Measurements from ENCODE around the gene KCNAB2.
"Not testable (repeated sequence)": the region's sequence is repeated elsewhere in the genome, so short reads cannot be mapped to it uniquely, and the experiment has no call there.

KCNAB2 gene

DNA sequence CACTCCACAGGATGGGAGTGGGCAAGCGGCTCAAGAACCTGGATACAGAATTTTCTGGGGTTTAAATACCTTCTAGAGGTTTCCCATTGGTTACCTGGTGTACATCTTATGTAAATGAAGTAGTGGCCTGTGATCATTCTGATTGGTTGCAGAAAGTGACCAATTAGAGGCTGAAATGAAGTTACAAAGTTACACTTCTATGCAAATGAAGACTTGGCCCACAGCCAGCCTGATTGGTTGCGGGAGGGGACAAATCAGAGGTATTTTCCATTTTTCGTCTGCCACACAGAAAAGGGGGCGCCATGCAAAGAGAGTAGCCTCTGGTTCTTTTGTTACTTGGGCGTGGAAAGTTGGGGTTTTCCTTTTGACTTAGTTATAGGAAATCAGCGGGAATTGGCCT, 8.9 kb downstream of the KCNAB2 start:
- no peak for DNase-seq (ENCODE audit: low read depth, low spot score)

DNA sequence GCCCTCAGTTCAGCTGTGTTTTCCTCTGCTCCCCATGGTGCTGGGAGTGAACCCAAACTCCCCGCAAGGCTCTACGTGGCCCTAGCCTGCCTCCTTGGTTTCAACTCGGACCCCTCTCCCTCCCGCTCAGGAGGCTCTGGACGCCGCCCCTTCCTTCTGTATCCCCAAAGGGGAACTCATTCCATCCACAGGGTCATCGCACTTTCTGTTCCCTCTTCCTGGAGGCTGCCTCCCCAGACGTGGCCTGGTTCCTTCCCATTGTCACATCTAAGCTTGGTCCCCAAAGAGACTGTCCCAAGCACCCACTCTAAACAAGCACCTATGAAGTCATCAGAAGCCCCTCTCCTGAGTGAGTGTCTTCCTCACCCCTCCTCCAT, 10.9 kb downstream of the KCNAB2 start:
- no peak for DNase-seq (ENCODE audit: low read depth, low spot score)

DNA sequence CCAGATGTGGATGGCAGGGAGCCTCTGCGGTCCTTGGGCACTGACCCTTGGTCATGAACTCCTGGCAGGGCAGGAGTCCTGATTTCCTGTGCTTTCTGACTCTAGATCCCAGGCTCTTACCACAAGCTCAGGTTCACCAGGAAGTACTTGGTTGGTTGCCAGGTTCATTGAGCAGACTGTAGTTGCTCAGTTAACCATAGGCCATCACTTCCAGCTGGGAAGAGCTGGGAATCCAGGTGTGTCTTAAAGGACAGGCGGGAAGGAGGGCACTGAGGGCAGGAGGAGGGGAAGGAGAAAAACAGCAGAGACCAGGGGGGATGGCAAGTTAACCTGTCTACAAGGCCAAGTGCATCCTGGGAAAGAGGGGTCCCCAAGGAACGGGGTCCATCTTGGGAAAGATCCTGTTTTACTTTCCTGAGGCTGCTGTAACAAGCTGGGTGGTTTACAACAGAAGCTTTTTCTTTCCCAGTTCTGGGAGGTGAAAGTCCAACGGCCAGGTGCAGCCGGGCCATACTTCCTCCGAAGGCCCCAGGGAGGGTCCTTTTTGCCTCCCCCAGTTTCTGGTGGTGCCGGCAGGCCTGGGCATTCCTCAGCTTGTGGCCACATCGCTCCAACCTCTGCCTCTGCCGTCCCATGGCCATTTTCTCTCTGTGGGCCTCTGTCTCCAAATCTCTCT, 11.6 kb downstream of the KCNAB2 start:
- DNase-seq (ENCODE audit: low read depth, low spot score), result no peak

DNA sequence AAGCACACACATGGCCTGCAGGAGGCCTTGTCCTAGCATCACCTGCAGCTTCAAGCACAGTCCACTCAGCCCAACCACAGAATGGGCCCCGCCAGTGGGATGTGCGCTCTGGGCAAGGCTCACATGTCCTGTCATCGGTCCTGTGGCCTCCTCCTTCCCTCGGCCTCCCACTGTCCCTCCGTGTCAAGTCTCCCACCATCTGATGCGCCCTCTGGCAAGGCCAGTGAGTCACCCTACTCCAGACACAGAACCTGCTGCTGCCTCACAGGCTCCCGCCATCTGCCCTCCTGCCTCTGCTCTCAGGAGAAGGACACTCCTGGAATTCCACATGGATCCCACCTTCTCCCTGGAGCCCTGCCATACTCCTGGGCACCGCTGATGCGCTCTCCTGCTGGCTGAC, 14.2 kb downstream of the KCNAB2 start:
- DNase-seq (ENCODE audit: low read depth, low spot score), result no peak

DNA sequence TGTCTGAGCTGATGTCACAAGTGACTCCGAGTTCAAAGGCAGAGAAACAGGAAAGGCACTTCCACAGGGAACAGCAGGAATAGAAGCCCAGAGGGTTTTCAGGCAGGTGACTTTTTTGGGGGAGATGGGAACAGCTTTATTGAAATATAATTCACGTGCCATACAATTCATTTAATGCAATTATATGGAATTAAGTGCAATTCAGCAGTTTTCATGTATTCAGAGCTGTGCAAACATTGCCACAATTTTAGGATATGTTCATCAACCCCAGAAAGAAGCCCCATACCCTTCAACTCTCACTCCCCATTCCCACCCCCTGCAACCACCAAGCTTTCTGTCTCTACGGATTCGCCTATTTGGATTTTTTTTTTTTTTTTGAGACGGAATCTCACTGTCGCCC, 17.0 kb downstream of the KCNAB2 start:
- DNase-seq (ENCODE audit: low read depth, low spot score), result no peak

DNA sequence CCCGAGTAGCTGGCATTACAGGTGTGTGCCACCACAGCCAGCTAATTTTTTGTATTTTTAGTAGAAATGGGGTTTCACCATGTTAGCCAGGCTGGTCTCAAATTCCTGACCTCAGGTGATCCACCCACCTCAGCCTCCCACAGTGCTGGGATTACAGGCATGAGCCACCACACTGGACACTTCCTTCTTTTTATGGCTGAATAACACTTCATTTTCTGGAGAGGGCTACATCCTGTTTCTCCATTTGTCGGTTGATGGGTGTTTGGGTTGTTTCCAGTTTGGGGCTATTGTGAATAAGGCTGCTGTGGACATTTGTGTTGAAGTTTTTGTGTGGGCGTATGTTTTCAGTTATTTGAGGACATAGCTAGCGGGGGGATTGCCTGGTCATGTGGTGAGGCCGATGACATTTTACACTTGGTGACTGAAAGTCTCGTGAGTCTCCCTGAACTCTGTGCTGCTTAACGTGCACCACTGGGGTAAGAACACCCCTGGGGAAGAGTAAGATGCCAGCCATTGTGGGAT, 17.9 kb downstream of the KCNAB2 start:
- not testable (repeated sequence) for DNase-seq (ENCODE audit: low read depth, low spot score)

DNA sequence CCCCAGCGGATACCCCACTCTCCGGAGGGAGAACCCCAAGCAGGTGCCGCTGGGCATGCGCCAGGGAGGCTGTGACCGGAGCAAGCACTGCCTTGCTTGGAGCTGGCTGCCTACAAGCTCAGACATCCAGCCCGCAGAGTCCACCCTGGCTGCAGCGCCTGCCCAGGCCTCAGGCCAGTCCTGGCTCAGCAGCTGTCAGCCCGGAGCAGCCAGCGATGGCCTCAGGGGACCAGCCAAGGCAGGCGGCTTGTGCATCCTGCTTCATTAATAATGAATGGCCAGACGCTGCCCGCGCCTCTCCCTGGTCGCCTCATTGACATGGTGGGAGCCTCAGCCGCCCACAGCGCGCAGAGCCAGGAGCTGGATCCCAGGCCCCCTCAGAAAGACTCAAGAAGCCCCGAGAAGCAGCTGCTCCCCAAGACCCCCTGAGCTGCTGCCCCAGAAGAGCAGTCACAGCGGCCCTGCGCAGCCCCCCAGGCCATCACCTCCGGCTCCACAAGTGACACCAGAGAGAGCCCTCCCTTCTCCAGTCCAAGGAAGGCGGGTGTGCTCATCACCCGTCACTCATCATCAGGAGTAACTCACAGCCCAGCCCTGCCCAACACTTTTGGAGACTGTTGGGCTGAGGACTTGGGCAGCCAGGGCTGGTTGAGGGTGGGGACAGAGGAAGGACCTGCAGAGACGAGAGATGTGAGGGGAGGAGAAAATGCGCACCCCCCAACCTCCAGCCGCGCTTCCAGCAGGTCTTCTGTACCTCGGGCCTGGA, 19.6 kb downstream of the KCNAB2 start:
- no peak for DNase-seq (ENCODE audit: low read depth, low spot score)

DNA sequence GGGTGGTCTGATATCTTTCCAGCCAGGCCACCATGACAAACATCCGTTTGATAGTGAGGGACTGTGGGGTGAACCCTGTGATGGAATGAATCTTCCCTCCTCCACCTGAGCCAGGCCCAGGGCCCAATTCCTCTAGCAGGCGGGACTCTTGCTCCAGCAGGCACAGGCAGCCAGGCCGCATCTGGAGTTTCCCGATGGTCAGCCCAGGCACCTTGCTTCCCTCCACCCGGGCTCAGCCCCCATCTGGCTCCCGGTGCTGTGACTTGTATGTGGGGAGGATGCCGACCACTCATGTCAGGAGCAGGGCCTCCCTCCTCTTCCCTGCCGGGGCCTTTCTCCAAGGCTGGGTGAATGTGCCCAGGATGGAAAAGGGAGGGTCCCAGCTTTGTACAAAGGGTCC, 21.0 kb downstream of the KCNAB2 start:
- DNase-seq (ENCODE audit: low read depth, low spot score), result no peak

DNA sequence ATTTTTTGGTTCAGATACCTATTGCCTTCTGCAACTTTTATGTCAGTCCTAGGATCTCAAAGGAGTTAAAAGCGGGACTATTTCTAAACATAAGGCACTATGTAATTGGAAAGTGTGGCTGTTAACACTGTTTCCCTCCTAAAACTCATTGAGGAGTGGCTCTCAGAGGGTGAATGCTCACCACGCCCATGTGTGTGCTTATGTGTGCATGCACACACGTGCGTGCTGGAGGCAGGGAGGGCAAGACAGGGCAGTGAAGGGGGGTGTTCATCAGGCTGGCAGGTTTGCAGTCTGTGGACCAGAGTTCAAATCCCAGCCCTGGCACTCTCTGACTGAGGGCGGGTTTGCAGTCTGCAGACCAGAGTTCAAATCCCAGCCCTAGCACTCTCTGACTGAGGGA, 22.4 kb downstream of the KCNAB2 start:
- DNase-seq (ENCODE audit: low read depth, low spot score), result no peak

DNA sequence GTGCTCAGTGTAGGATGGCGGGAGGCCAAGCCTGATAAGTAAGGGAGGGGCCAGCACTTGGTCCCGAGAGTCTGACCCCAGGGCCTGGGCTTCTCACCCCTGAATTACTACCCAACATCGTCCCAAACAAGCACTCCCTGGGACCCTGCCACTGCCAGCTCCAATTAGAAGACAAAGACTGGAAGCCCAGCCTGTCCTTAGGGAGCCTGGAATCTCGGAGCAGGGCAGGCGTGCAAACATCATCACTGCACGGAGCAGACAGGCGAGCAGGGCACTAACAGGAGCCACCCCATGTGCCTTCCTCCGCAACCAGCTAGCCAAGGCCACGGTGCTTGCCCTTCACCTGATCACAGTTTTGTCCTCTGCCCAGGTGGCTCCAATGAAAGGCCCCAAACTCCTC, 23.2 kb downstream of the KCNAB2 start:
- DNase-seq (ENCODE audit: low read depth, low spot score), result no peak

DNA sequence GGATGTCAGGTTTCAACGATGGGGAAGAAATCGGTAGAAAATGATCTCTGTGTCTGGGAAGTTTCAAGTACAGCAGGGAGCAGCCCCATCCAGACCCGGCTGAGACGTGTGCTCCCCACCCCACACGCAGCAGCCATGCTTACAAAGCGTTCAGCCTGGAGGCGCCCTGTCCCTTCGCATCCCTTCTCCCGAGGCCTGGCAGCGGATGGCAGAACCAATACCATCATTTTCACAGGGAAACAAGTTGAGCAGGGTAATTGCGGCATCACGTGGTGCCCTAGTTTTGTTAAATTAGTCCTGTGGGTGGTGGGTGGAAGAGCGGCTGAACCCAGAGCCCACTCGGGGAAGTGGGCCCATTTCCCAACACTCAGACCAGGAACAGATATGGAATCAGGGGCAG, 23.9 kb downstream of the KCNAB2 start:
- DNase-seq (ENCODE audit: low read depth, low spot score), result no peak

DNA sequence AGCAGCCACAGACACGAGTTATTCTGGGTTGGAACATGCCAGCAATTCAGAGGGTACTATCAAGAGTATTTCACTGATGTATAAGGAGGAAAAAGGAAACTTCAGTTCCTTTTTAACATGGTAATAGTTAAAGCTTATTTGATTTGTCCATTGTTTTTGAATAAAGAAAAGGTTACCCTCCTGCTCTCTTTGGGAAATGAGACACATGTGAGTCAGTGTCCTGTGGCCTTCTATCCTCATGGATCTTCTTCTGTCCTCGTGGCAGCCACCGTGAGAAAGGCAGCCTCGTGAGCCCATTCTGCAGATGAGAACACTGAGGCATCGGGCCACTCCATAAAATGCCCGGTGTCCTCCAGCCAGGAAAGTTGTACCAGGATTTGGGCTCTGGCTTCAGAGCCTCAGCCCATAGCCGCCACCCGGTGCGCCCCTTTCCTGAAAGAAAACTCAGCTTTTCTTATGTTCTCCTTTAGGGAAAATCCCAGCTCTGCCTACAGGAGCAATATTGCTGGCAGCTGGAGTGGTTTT, 24.8 kb downstream of the KCNAB2 start:
- DNase-seq (ENCODE audit: low read depth, low spot score), result no peak

DNA sequence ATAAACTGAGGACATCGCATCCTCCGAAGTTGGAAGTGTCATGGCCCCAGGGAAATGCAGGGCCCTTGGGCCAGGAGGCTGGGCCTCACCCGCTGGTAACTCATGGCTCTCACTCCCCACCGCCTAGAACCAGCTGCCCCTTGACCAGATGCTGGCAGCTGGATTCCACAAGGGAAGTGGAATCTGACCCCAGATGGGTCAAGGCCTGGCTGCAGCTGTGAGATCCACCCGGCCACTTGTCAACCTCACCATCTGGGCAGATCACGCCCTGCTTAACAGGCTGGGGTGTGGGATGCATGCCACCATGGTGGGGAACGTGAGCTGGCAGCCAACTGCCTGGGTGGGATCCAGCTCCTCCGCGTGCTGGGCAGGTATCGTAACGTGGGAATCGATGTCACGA, 25.5 kb downstream of the KCNAB2 start:
- DNase-seq (ENCODE audit: low read depth, low spot score), result no peak

DNA sequence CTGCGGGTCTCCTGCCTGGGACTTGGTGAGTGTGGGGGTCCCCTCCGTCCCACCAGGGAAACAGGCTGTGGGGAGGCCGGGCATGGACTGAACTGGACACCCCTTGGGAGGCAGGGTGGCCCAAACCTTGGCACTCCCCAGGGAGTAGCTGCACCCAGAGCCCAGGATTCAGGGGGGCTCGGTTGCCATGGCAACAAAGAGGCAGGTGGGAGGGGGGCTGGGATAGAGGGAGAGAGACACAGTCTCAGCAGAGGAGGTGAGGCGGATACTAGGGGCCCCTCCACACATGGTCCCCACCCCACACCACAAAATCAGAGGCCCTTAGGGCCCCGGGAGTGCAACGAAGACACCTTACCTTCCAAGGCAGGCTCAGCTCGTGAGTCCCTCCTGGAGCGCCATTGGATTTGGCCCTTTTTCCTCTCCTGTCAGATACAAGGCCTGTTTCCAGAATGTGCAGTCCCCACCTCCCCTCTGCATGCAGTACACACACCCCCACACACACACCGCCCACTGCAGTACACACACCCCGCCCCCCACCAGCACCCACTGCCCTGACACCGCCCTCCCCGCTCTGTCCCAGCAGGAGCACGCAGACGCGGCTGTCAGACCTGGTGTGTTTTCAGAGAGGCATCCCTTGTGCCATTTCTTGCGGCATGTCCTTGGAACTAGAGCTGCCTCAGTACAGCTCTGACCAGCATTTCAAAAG, 27.2 kb downstream of the KCNAB2 start:
- no peak for DNase-seq (ENCODE audit: low read depth, low spot score)

DNA sequence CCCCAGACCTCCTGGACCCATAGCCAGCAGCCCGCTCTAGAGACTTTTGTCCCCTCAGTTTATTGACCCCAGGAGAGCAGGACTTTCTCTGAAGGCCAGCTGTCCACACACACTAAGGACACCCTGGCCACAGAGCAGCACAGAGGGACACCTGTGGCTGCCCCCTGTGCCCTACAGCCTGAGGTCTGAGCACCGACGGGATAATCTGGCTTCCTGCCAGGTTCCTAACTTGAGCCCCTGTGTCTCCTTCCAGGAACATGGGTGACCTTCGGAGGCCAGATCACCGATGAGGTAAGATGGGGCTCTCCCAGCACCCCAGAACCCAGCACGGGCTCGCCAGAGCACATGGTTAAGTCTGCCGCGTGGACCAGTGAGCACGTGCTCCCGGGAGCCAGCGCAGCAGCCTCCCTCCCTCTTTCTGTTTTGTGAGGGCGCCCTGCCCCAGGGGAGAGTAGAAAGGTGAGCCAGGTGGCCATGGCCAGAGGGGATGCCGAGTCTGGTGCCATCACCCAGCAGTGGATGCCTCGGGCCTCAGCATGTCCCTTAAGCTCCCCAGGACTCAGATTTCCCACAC, 27.9 kb downstream of the KCNAB2 start:
- DNase-seq (ENCODE audit: low read depth, low spot score), result no peak

DNA sequence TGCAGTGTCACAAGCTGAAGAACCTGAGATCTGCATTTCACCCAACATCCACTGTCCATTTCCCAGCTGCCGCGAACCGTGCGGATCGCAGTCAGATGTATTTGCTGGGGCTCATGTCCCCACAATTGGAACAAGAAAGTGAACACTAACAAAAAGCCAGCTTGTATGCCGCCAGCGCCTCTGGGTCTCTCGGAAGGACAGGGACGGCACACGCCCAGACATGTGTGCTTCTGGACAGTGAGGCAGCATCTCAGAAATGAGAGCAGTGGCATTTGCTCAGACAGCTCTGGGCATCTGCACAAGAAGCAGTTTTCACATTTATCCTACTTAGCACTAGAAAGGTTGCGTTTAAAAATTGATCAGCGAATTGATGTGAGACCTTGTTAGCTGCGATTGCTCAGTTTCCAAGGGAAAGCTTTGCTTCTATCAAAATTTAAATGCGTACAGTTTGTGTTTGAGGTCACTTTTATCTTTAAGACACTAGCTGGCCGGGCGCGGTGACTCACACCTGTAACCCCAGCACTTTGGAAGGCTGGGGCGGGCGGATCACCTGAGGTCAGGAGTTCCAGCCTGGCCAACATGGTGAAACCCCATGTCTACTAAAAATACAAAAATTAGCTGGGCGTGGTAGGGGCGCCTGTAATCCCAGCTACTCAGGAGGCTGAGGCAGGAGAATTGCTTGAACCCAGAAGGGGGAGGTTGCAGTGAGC, 28.7 kb downstream of the KCNAB2 start:
- DNase-seq (ENCODE audit: low read depth, low spot score), result no peak

DNA sequence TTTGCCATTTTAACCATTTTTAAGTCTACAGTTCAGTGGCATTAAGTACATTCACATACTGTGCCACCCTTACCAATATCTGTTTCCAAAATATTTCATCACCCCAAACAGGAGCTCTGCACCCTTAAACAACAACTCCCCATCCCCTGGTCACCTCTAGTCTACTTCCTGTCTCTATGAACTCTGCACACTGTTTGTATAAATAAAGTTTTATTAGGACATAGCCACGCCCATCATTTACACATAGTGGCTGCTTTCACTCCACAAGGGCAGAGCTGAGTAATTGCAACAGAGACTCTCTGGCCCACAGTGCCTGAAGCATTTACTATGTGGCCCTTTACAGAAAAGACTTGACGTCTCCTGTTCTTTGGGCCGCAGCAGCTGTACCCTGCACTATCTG, 30.1 kb downstream of the KCNAB2 start:
- DNase-seq (ENCODE audit: low read depth, low spot score), result no peak

DNA sequence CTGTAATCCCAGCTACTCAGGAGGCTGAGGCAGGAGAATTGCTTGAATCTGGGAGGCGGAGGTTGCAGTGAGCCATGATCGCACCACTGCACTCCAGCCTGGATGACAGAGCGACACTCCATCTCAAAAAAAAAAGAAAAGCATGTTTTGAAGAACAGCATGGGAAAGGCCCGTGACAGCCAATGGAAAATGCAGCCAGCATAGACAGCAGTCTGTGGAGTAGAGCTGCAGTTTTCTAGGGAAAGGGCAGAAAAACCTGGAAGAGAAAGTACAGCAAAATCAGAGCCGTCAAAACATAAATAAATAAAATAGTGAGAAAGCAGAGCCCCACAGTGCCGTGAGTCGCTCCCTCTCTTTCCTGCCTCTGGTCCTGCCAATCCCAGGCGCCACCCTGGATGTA, 31.4 kb downstream of the KCNAB2 start:
- DNase-seq (ENCODE audit: low read depth, low spot score), result not testable (repeated sequence)

DNA sequence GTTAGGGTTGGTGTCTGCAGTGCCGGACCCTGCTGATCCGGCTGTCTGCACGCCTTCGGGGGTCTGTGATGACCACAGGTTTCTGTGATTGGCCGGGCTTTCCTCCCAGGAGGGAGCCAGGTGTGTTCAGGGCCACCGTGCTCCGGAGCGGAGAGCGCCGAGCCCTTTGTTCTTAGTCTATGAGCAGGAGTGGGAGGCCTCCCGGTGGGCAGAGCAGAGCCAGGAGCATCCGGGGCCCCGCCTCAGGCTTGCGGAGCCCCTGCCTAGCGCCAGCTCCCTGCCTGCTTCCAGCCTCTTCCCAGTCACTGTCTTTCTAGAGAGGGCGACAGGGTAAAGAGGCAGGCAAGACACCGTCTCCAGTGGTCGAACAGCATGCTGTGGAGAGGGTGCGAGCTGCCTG, 31.8 kb downstream of the KCNAB2 start:
- DNase-seq (ENCODE audit: low read depth, low spot score), result no peak

DNA sequence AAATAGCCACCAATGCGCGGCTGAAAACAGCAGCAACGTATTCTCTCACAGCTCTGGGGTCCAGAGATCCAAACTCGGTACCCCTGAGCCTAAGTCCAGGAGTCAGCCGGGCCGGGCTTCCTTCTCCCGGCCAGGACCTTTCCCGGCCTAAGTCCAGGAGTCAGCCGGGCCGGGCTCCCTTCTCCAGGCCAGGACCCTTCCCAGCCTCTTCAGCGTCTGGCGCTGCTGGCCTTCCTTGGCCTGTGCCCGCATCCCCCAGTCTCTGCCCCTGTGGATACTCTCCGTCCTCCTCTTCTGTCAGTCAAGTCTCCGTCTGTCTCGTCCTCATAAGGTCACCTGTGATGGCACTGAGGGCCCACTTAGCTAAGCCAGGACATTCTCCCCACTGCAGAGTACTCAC, 32.2 kb downstream of the KCNAB2 start:
- no peak for DNase-seq (ENCODE audit: low read depth, low spot score)

DNA sequence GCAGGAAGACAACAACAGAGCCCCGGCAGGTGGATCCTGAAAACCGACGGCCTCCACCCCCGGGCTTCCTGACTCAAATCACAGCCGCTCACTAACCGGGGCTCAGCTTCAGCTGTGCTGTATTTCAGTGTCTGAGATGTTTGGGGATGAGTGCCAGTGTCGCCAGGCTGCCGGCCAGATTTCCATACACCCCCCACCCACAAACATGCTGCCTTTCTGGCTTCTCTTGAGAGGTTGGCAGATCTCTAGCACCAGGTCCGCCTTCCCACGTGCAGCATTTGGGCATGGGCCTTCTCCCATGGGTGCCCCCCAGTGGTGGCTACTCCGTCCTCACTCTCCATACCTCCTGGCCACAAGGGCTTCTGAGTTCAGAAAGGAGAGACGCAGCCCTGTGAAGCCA, 34.8 kb downstream of the KCNAB2 start:
- no peak for DNase-seq (ENCODE audit: low read depth, low spot score)
